HepG2 (cell line): ENCODE data around the gene TMEM50B. TPM values are rescaled to one million over a fixed set of nuclear protein-coding genes. Genes with fewer than 3 reads are reported as not detected.

Source experiments
- ATAD3A ChIP-seq: sonication (generic); formaldehyde crosslinking; IDR thresholded peaks from 2 replicates; pipeline ENCODE4 v1.4.0; 2020; ENCODE audit warnings: missing genetic modification reagents
- ATF4 ChIP-seq, 2 experiments: fragments of 450-650 bp in 1 of 2; sonication (generic) in 1 of 2; formaldehyde crosslinking; IDR thresholded peaks; 2 replicates each; pipeline versions ENCODE4 v1.5.0 to v1.8.0; 2020 to 2022; ENCODE audit warnings: mild to moderate bottlenecking in 1 of 2, missing genetic modification reagents in 1 of 2
- CBX1 ChIP-seq: IDR thresholded peaks from one replicate; pipeline ENCODE4 v1.6.1; 2016; ENCODE audit warnings: antibody characterized with exemption, low read depth
- GPBP1L1 ChIP-seq: sonication (generic); formaldehyde crosslinking; IDR thresholded peaks from 2 replicates; pipeline ENCODE4 v1.5.0; 2020; ENCODE audit warnings: mild to moderate bottlenecking, missing genetic modification reagents
- NFIB ChIP-seq: sonication (generic); formaldehyde crosslinking; IDR thresholded peaks from 2 replicates; pipeline ENCODE4 v1.9.0; 2021; ENCODE audit warnings: missing genetic modification reagents, mild to moderate bottlenecking, borderline replicate concordance
- NKX3-1 ChIP-seq: sonication (generic); formaldehyde crosslinking; IDR thresholded peaks from 2 replicates; pipeline ENCODE4 v1.5.0; 2020; ENCODE audit warnings: missing genetic modification reagents
- POGK ChIP-seq: sonication (generic); formaldehyde crosslinking; conservative IDR thresholded peaks from 2 replicates; pipeline ENCODE4 v1.8.0; 2022; ENCODE audit warnings: mild to moderate bottlenecking, moderate library complexity, missing genetic modification reagents
- RBAK ChIP-seq: sonication (generic); formaldehyde crosslinking; IDR thresholded peaks from 2 replicates; pipeline ENCODE4 v1.5.1; 2020; ENCODE audit warnings: mild to moderate bottlenecking, missing genetic modification reagents
- SALL2 ChIP-seq: sonication (generic); formaldehyde crosslinking; IDR thresholded peaks from 2 replicates; pipeline ENCODE4 v1.8.1; 2023; ENCODE audit warnings: mild to moderate bottlenecking, missing genetic modification reagents, inconsistent platforms
- SMYD3 ChIP-seq: sonication (generic); formaldehyde crosslinking; IDR thresholded peaks from 2 replicates; pipeline ENCODE4 v1.8.1; 2023; ENCODE audit warnings: mild to moderate bottlenecking, missing genetic modification reagents
- SPEN ChIP-seq: sonication (generic); formaldehyde crosslinking; IDR thresholded peaks from 2 replicates; pipeline ENCODE4 v1.5.1; 2020; ENCODE audit warnings: low read depth, mild to moderate bottlenecking, missing genetic modification reagents
- TFDP2 ChIP-seq: sonication (generic); formaldehyde crosslinking; IDR thresholded peaks from 2 replicates; pipeline ENCODE4 v1.4.0; 2020; ENCODE audit warnings: missing genetic modification reagents
- USF2 ChIP-seq, 2 experiments: sonication (generic) in 1 of 2; formaldehyde crosslinking in 1 of 2; IDR thresholded peaks; 2 replicates each; pipeline versions ENCODE4 v1.5.1 to v1.6.1; 2011 to 2020; ENCODE audit warnings: borderline replicate concordance in 1 of 2, low read depth in 1 of 2, low read length in 1 of 2, mild to moderate bottlenecking in 1 of 2, missing genetic modification reagents in 1 of 2, moderate library complexity in 1 of 2
- ZBTB7B ChIP-seq: sonication (generic); formaldehyde crosslinking; IDR thresholded peaks from 2 replicates; pipeline ENCODE4 v1.4.0; 2020; ENCODE audit warnings: missing genetic modification reagents
- ZNF614 ChIP-seq: IDR thresholded peaks from 2 replicates; pipeline ENCODE4 v1.6.1; 2018; ENCODE audit warnings: missing biosample characterization, missing genetic modification reagents, inconsistent platforms, borderline replicate concordance
- ZNF670 ChIP-seq: sonication (generic); formaldehyde crosslinking; IDR thresholded peaks from 2 replicates; pipeline ENCODE4 v1.8.0; 2022; ENCODE audit warnings: mild to moderate bottlenecking, missing genetic modification reagents, borderline replicate concordance
- ZNF747 ChIP-seq: sonication (generic); formaldehyde crosslinking; IDR thresholded peaks from 2 replicates; pipeline ENCODE4 v1.8.1; 2023; ENCODE audit warnings: missing genetic modification reagents, mild to moderate bottlenecking, borderline replicate concordance
- polyA plus RNA-seq, 8 experiments: library from polyadenylated mRNA; depleted of rRNA in 3 of 8; stranded (reverse) in 7 of 8; unstranded in 1 of 8; fragments of >200 nt; fragmentation: Illumina TruSeq in 4 of 8; extraction: Trizol in 4 of 8; gene quantifications; 2 replicates each; pipeline versions ENCODE4 v1.2.1 to v1.2.3, GENCODE V29; 2011 to 2016; ENCODE audit warnings: low read depth in 4 of 8, missing spikeins in 1 of 8, mixed read lengths in 1 of 8; ENCODE audit not compliant: insufficient read depth in 1 of 8
- total RNA-seq, 5 experiments: library from RNA; depleted of rRNA; stranded (reverse); fragments of >200 nt; fragmentation: Illumina TruSeq; extraction: Trizol; gene quantifications; 2 replicates each; pipeline ENCODE4 v1.2.3, GENCODE V29; 2016; ENCODE audit warnings: low read depth in 1 of 5

Gene TMEM50B
- total and polyA plus RNA-seq, 2 of the 13 experiments (the other 11 are each of a cell fraction or from before 2014, with no cell fraction given) = 29.9 to 46.3 TPM

- TF ChIP-seq USF2 (IDR thresholded peaks at IDR 0.05; ENCODE audit: low read depth, low read length) (no peak), USF2 (CRISPR knock-in tag; IDR thresholded peaks at IDR 0.05; ENCODE audit: borderline replicate concordance) (no peak), SPEN (CRISPR knock-in tag) (no peak), ATF4 (CRISPR knock-in tag; IDR thresholded peaks at IDR 0.05) (no peak), SMYD3 (0 out of 2 replicates have a peak, but pooled peaks have one; percentile 18), SALL2 (no peak), ATAD3A (CRISPR knock-in tag) (no peak), ZNF747 (no peak), TFDP2 (CRISPR knock-in tag) (no peak), RBAK (CRISPR knock-in tag) (no peak), NFIB (CRISPR knock-in tag) (no peak), CBX1 (no peak), GPBP1L1 (no peak), ZNF614 (CRISPR knock-in tag) (peak; percentile 28; the same call in 1 of the 2 replicates), NKX3-1 (CRISPR knock-in tag) (no peak), ZBTB7B (peak; percentile 72), ZNF670 (CRISPR knock-in tag) (no peak), POGK (CRISPR knock-in tag) (peak; percentile 64; the same call in 1 of the 2 replicates)
These were observed 66.8 kb downstream of the TMEM50B start (continued) for GRCh38 chr21:33412832-33413519.
